ENCODE data around the gene ZCCHC4. TPM values are rescaled to one million over a fixed set of nuclear protein-coding genes. Genes with fewer than 3 reads are reported as not detected.

ZCCHC4 gene
- total and polyA plus RNA-seq, 2 of the 8 experiments (the other 6 are each of a cell fraction or from before 2014, with no cell fraction given), result 9.8 to 12.5 TPM

DNA sequence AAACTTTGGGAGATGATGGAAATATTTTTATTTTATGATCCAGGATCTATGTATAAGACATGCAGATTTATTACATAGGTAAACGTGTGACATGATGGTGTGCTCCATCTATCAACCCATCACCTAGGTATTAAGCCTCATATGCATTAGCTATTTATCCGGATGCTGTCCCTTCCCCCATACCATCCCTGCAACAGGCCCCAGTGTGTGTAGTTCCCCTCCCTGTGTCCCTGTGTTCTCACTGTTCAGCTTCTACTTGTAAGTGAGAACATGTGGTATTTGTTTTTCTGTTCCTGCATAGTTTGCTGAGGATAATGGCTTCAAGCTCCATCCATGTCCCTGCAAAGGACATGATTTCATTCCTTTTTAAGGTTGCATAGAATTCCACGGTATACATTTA lies 28.1 kb upstream of the ZCCHC4 start:
- Histone ChIP-seq H4K20me1 (replicated peaks in 1 of 2; ENCODE audit: control insufficient read depth in 1 of 2, insufficient read depth in 2 of 2, low read length in 2 of 2) (no peaks in the 10 kb centered on the region), H3K79me2 (ENCODE audit: control insufficient read depth in 1 of 2, insufficient read depth in 2 of 2, low read length in 2 of 2) (no peaks in the 10 kb centered on the region), H3K9me3 (ENCODE audit: insufficient read depth in 2 of 2, low read depth in 1 of 2, low read length in 1 of 2) (no peaks in the 10 kb centered on the region), H3K4me2 (ENCODE audit: insufficient read depth in 1 of 2, low read depth in 2 of 2, low read length in 2 of 2) (no peak overlapping the region), H2BK20ac (ENCODE audit: low read length) (no peak overlapping the region), H3K23me2 (ENCODE audit: low read depth, low read length) (no peaks in the 10 kb centered on the region), H2BK5ac (ENCODE audit: low read depth, low read length) (no peak overlapping the region), H3K4me1 (replicated peaks in 1 of 4; ENCODE audit: control insufficient read depth in 3 of 4, insufficient read depth in 4 of 4, low read length in 3 of 4) (no peaks in the 10 kb centered on the region), H3K23ac (ENCODE audit: insufficient read length) (no peak overlapping the region), H3K18ac (ENCODE audit: extremely low read depth, low read length) (no peak overlapping the region), H2BK15ac (ENCODE audit: low read length) (no peak overlapping the region), H4K91ac (replicated peaks; ENCODE audit: insufficient read length, low read length) (no peak overlapping the region), H2BK12ac (ENCODE audit: low read depth, low read length) (no peak overlapping the region), H4K8ac (ENCODE audit: extremely low read depth, insufficient read depth, low read length) (no peak overlapping the region), H3K27ac (ENCODE audit: low read depth, low read length) (no peak overlapping the region), H3K79me1 (ENCODE audit: low read depth, low read length) (no peaks in the 10 kb centered on the region), H3K27me3 (replicated peaks in 1 of 4; ENCODE audit: control insufficient read depth in 3 of 4, extremely low read depth in 1 of 4, insufficient read depth in 3 of 4, low read length in 3 of 4) (no peaks in the 10 kb centered on the region), H2AK5ac (ENCODE audit: low read depth, low read length) (no peak overlapping the region), H2AFZ (ENCODE audit: low read length) (no peak overlapping the region), H3K9ac (replicated peaks in 1 of 4; ENCODE audit: extremely low read depth in 1 of 4, low read depth in 3 of 4, low read length in 3 of 4) (no peak overlapping the region), H3K4ac (replicated peaks; ENCODE audit: insufficient read length, low read depth, low read length) (no peak overlapping the region), H3K14ac (ENCODE audit: insufficient read length) (no peak overlapping the region), H3K36me3 (ENCODE audit: control insufficient read depth in 2 of 4, insufficient read depth in 4 of 4, low read length in 3 of 4) (no peaks in the 10 kb centered on the region), H3K56ac (replicated peaks; ENCODE audit: insufficient read length, low read depth, low read length) (no peak overlapping the region), H4K5ac (ENCODE audit: insufficient read length, low read depth, low read length) (no peak overlapping the region), H3K4me3 (ENCODE audit: extremely low read depth in 1 of 4, insufficient read depth in 2 of 4, low read depth in 3 of 4, low read length in 4 of 4) (no peak overlapping the region), H2BK120ac (replicated peaks; ENCODE audit: low read depth, low read length) (no peak overlapping the region)
- CTCF ChIA-PET (ENCODE audit: partially characterized antibody), result interaction anchor here (0.9 to 2.9 kb wide), 3 partner anchors 28 to 104 kb away, joined by 3 to 11 read pairs (median 3); partner anchors contain the start of gene ZCCHC4
- TF ChIP-seq BACH1 (IDR thresholded peaks at IDR 0.05; ENCODE audit: low read length), result no peak
- no peak for TF ChIP-seq SIRT6 (IDR thresholded peaks at IDR 0.05; ENCODE audit: low read length)
- TF ChIP-seq FOSL1 (IDR thresholded peaks at IDR 0.05; ENCODE audit: insufficient read depth, low read depth, low read length), result no peak
- TF ChIP-seq MAFK (IDR thresholded peaks at IDR 0.05; ENCODE audit: low read depth, low read length), result no peak
- no peak for TF ChIP-seq CHD1 (IDR thresholded peaks at IDR 0.05; ENCODE audit: low read depth, low read length)
- no peak for TF ChIP-seq SUZ12 (IDR thresholded peaks at IDR 0.05; ENCODE audit: low read length)
- TF ChIP-seq, protein P1, sequence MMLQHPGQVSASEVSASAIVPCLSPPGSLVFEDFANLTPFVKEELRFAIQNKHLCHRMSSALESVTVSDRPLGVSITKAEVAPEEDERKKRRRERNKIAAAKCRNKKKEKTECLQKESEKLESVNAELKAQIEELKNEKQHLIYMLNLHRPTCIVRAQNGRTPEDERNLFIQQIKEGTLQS (IDR thresholded peaks at IDR 0.05; ENCODE audit: insufficient read depth, low read depth, low read length), result no peak
- no peak for TF ChIP-seq EZH2 (IDR thresholded peaks at IDR 0.05; ENCODE audit: low read depth, low read length, severe bottlenecking)
- 75% methylated on average over 3 of the region's 3 CpGs; no CpG with 5 or more reads in 1 of the 2 experiments for WGBS, 2 experiments (ENCODE audit: extremely low coverage in 1 of 2, insufficient coverage in 1 of 2, insufficient read length in 1 of 2, insufficient replicate concordance in 2 of 2, low coverage in 1 of 2, low lambda C conversion rate in 2 of 2, missing lambda C conversion rate in 1 of 2)
- no peak for DNase-seq (ENCODE audit: low read depth in 1 of 2, low spot score in 2 of 2)
- POLR2A ChIA-PET (ENCODE audit: partially characterized antibody), result interaction anchor here (1.3 to 2.7 kb wide), 3 partner anchors 9 to 28 kb away, joined by 4 to 7 read pairs (median 5); partner anchors contain the start of gene ZCCHC4
- no peak for FAIRE-seq
